Vagina (tissue), 2 donors: ENCODE results near the gene MCM9.

Experiments
- CTCF ChIP-seq, 3 experiments: fragments of 450-650 bp in 2 of 3; fragments of 200-600 bp in 1 of 3; sonication (generic) in 1 of 3; IDR thresholded peaks; one replicate each; pipeline ENCODE4 v1.5.1; 2017 to 2019; ENCODE audit warnings: antibody characterized with exemption in 3 of 3, mild to moderate bottlenecking in 2 of 3, moderate library complexity in 2 of 3
- POLR2A ChIP-seq, 2 donors: fragments of 450-650 bp; IDR thresholded peaks; one replicate each; pipeline ENCODE4 v1.6.1; 2017; ENCODE audit warnings: antibody characterized with exemption in 2 of 2, mild to moderate bottlenecking in 2 of 2, moderate library complexity in 2 of 2

DNA sequence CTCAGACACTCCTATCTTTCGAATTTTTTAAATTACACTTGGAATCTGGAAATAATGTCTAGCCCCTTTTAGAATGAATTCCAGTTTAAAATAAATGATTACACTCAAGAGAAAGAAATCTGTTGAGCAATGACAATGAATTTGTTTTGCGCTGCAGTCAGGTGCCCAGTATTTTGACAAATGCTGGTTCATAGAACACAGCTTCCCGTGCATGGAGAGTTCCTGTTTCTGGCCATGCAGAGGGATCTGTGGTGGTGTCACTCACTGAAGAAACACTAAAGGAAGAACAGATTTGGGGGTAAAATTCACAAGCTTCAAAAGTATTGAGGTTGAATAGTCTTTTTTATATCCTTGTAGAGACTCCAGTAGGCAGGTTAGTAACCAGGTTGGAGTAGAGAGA, 170.2 kb downstream of the MCM9 start:
- no peak for TF ChIP-seq CTCF (IDR thresholded peaks at IDR 0.05)
- no peak for TF ChIP-seq POLR2A (IDR thresholded peaks at IDR 0.05)
